ENCODE results near the gene STK4.

Gene STK4

GRCh38 chr20:45082468-45082867 is 116.2 kb downstream of the STK4 start:
- in situ Hi-C loops (cut with MboI; ENCODE audit: low sequenced_read_pairs): no loop called here

- in situ Hi-C loops (cut with MboI; ENCODE audit: low sequenced_read_pairs): no loop called here
These were observed 116.8 kb downstream of the STK4 start for GRCh38 chr20:45083127-45083526.

GRCh38 chr20:45085289-45085688 is 119.0 kb downstream of the STK4 start:
- in situ Hi-C loops (cut with MboI; ENCODE audit: low sequenced_read_pairs): no loop called here

- in situ Hi-C loops (cut with MboI; ENCODE audit: low sequenced_read_pairs): no loop called here
These were observed 119.6 kb downstream of the STK4 start for GRCh38 chr20:45085867-45086266.

GRCh38 chr20:45087097-45087790 is 120.9 kb downstream of the STK4 start:
- in situ Hi-C loops (cut with MboI; ENCODE audit: low sequenced_read_pairs): no loop called here

- in situ Hi-C loops (cut with MboI; ENCODE audit: low sequenced_read_pairs): no loop called here
These were observed 121.5 kb downstream of the STK4 start for GRCh38 chr20:45087814-45088213.

- in situ Hi-C loops (cut with MboI; ENCODE audit: low sequenced_read_pairs): no loop called here
These were observed 121.9 kb downstream of the STK4 start for GRCh38 chr20:45088247-45088646.

- in situ Hi-C loops (cut with MboI; ENCODE audit: low sequenced_read_pairs): no loop called here
These were observed 124.2 kb downstream of the STK4 start for GRCh38 chr20:45090481-45090880.

- in situ Hi-C loops (cut with MboI; ENCODE audit: low sequenced_read_pairs): no loop called here
These were observed 125.1 kb downstream of the STK4 start for GRCh38 chr20:45091366-45091765.

- in situ Hi-C loops (cut with MboI; ENCODE audit: low sequenced_read_pairs): no loop called here
These were observed 126.6 kb downstream of the STK4 start for GRCh38 chr20:45092898-45093297.

GRCh38 chr20:45094201-45094600 is 127.9 kb downstream of the STK4 start:
- in situ Hi-C loops (cut with MboI; ENCODE audit: low sequenced_read_pairs): no loop called here

GRCh38 chr20:45094864-45095574 is 128.7 kb downstream of the STK4 start:
- in situ Hi-C loops (cut with MboI; ENCODE audit: low sequenced_read_pairs): no loop called here

- in situ Hi-C loops (cut with MboI; ENCODE audit: low sequenced_read_pairs): no loop called here
These were observed 129.5 kb downstream of the STK4 start for GRCh38 chr20:45095805-45096238.

- in situ Hi-C loops (cut with MboI; ENCODE audit: low sequenced_read_pairs): no loop called here
These were observed 130.5 kb downstream of the STK4 start for GRCh38 chr20:45096781-45097180.

GRCh38 chr20:45097485-45098102 is 131.3 kb downstream of the STK4 start:
- in situ Hi-C loops (cut with MboI; ENCODE audit: low sequenced_read_pairs): no loop called here

- in situ Hi-C loops (cut with MboI; ENCODE audit: low sequenced_read_pairs): no loop called here
These were observed 131.9 kb downstream of the STK4 start for GRCh38 chr20:45098103-45098773.

GRCh38 chr20:45100563-45101245 is 134.4 kb downstream of the STK4 start, which contains the start of gene KCNS1:
Gene KCNS1 (minus strand): TSS chr20:45101127. CDS start chr20:45099236, 1,891 bp downstream.
- in situ Hi-C loops (cut with MboI; ENCODE audit: low sequenced_read_pairs): no loop called here

GRCh38 chr20:45101333-45101850 is 135.1 kb downstream of the STK4 start:
- in situ Hi-C loops (cut with MboI; ENCODE audit: low sequenced_read_pairs): no loop called here

GRCh38 chr20:45103072-45103471 is 136.8 kb downstream of the STK4 start:
- in situ Hi-C loops (cut with MboI; ENCODE audit: low sequenced_read_pairs): no loop called here

GRCh38 chr20:45104786-45105185 is 138.5 kb downstream of the STK4 start:
- in situ Hi-C loops (cut with MboI; ENCODE audit: low sequenced_read_pairs): no loop called here

- in situ Hi-C loops (cut with MboI; ENCODE audit: low sequenced_read_pairs): no loop called here
These were observed 139.0 kb downstream of the STK4 start for GRCh38 chr20:45105317-45105716.
